Prostate gland (tissue), 2 donors: ENCODE measurements around the gene P2RY8. TPM values are rescaled to one million over a fixed set of nuclear protein-coding genes. Genes with fewer than 3 reads are reported as not detected.
A peak's percentile ranks its signal among the peaks of the same experiment; 100 is the strongest.

Experiments used
- DNase-seq: peaks from one replicate; pipeline ENCODE4 v3.0.0-alpha.2; 2019; ENCODE audit warnings: low spot score
- H3K27ac ChIP-seq, 2 donors: fragments of 200-600 bp; sonication (generic); 2 replicates each; pipeline ENCODE4 v1.5.1; 2017 to 2019
- H3K27me3 ChIP-seq: fragments of 200-600 bp; sonication (generic); replicated peaks from 2 replicates; pipeline ENCODE4 v1.5.1; 2019; ENCODE audit not compliant: insufficient read depth
- H3K36me3 ChIP-seq, 2 donors: fragments of 200-600 bp; sonication (generic); 1 replicate in 1 of 2; 2 replicates in 1 of 2; pipeline versions ENCODE4 v1.5.1 to v1.8.1; 2017 to 2019
- H3K4me1 ChIP-seq: fragments of 200-600 bp; sonication (generic); replicated peaks from 2 replicates; pipeline ENCODE4 v1.5.1; 2019
- H3K4me3 ChIP-seq, 2 donors: fragments of 200-600 bp; sonication (generic); 2 replicates each; pipeline ENCODE4 v1.5.1; 2017 to 2019
- H3K9me3 ChIP-seq: fragments of 200-600 bp; sonication (generic); 2 replicates; pipeline ENCODE4 v1.5.1; 2017
- POLR2A ChIP-seq: fragments of 450-650 bp; IDR thresholded peaks from one replicate; pipeline ENCODE4 v1.6.1; 2016; ENCODE audit warnings: antibody characterized with exemption, mild to moderate bottlenecking
- POLR2AphosphoS5 ChIP-seq: sonication (generic); formaldehyde crosslinking; IDR thresholded peaks from one replicate; pipeline ENCODE4 v1.6.1; 2017; ENCODE audit warnings: antibody characterized with exemption
- WGBS: methylation state at CpG from one replicate; pipeline ENCODE4 v1.1.5; 2018; 5-methylcytosine and 5-hydroxymethylcytosine counted together
- intact Hi-C: fragments of 100-400 bp; cut with DNase I; formaldehyde crosslinking; loops from one replicate; pipeline ENCODE4 v1.14.2; 2022
- total RNA-seq, 2 donors: library from RNA; depleted of rRNA; stranded (reverse); fragments of >200 nt; gene quantifications; one replicate each; pipeline ENCODE4 v1.1.0, GENCODE V29; 2016
- TF ChIP-seq, protein P1 (sequence below), 4 experiments: fragments of 200-600 bp in 2 of 4; fragments of 450-650 bp in 2 of 4; sonication (generic) in 2 of 4; IDR thresholded peaks; 1 replicate in 3 of 4; 2 replicates in 1 of 4; pipeline ENCODE4 v1.5.1; 2016 to 2019; ENCODE audit warnings: antibody characterized with exemption in 4 of 4, mild to moderate bottlenecking in 2 of 4, moderate library complexity in 2 of 4

The P2RY8 gene, protein sequence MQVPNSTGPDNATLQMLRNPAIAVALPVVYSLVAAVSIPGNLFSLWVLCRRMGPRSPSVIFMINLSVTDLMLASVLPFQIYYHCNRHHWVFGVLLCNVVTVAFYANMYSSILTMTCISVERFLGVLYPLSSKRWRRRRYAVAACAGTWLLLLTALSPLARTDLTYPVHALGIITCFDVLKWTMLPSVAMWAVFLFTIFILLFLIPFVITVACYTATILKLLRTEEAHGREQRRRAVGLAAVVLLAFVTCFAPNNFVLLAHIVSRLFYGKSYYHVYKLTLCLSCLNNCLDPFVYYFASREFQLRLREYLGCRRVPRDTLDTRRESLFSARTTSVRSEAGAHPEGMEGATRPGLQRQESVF
- total RNA-seq: 1 to 10 TPM in 1 of 2 donors, under 1 TPM in 1; 0.59 to 1.8 TPM

DNA sequence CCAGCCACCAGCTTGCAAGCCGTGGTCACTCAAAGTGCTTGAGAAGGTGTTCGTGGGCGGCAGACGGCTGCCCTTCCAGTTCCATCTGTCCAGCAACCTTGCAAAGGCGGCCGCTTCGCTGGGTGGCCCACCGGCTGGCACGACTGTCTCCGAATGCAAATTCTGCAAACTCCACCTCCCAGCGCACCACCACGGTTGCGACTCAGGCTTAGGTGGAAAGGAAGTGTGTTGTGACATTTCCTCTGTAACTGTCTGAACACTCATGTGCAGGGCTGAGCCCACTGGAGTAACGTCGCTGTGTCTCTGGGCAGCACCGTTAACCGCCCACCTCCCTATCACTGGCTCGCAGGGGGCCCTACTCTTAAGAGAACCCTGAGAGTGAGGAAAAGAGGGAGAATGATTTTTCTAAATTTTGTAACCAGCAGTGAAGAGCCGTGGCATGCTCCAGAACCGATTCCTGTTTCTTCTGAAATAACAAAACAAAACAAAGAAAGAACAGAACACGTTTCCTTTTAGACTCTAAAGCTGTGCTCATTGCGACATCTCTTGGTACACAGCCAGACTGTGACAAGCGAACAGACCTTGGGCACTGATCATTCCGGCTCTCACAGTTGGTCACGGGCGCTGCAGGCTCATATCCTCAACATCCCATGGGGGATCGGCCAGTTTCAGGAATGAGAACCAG is at the start of gene P2RY8:
Gene P2RY8 (minus strand): TSS at position 155 of the 685 bp plus-strand sequence. CDS start 70,627 bp downstream, outside the sequence.
- Histone ChIP-seq H3K27me3 (no peaks in the 10 kb centered on the region), H3K4me3 (peak within 1 kb of the TSS; percentile 2 to 10), H3K4me1 (no peaks in the 10 kb centered on the region), H3K27ac (peak within 1 kb of the TSS; percentile 5 to 12), H3K9me3 (no peaks in the 10 kb centered on the region), H3K36me3 (no peaks in the 10 kb centered on the region)
- 56% methylated on average over 27 of the region's 27 CpGs for WGBS
- TF ChIP-seq POLR2AphosphoS5: peak; percentile 3
- TF ChIP-seq, protein P1, sequence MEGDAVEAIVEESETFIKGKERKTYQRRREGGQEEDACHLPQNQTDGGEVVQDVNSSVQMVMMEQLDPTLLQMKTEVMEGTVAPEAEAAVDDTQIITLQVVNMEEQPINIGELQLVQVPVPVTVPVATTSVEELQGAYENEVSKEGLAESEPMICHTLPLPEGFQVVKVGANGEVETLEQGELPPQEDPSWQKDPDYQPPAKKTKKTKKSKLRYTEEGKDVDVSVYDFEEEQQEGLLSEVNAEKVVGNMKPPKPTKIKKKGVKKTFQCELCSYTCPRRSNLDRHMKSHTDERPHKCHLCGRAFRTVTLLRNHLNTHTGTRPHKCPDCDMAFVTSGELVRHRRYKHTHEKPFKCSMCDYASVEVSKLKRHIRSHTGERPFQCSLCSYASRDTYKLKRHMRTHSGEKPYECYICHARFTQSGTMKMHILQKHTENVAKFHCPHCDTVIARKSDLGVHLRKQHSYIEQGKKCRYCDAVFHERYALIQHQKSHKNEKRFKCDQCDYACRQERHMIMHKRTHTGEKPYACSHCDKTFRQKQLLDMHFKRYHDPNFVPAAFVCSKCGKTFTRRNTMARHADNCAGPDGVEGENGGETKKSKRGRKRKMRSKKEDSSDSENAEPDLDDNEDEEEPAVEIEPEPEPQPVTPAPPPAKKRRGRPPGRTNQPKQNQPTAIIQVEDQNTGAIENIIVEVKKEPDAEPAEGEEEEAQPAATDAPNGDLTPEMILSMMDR (IDR thresholded peaks at IDR 0.05): no peak
- no peak for DNase-seq
- intact Hi-C loops: no loop called here

DNA sequence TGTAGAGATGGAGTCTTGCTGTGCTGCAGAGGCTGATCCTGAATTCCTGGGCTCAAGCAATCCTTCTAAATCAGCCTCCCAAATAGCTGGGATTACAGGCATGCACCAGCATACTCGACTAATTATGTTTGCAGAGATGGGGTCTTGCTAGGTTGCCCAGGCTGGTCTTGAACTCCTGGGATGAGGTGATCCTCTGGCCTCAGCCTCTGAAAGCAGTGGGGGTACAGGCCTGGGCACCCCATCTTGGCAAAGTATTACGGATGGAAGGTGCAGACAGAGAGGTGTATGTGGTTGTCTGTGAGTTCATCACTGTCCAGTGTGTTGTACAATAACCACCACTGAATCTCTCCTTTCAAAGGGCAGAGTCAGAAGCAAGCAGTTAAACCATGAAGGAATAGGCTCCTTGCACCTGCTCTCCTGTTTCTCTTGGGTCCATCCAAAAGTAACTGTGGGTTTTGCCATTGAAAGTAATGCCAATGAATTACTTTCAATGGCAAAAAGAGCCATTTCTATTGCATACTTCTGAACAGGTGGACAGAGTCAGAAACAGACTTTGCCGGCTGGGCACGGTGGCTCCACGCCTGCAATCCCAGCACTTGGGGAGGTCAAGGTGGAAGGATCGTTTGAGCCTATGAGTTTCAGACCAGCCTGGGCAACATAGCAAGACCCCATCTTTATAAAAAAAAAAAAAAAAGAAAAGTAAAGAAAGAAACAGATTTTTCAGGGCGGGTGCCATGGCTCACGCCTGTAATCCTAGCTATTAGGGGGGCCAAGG is 47.4 kb upstream of the P2RY8 start:
- Histone ChIP-seq H3K27ac (no peak overlapping the region), H3K27me3 (no peaks in the 10 kb centered on the region), H3K9me3 (no peaks in the 10 kb centered on the region), H3K36me3 (no peaks in the 10 kb centered on the region), H3K4me3 (no peak overlapping the region), H3K4me1 (no peaks in the 10 kb centered on the region)
- WGBS: 90% methylated on average over 8 of the region's 8 CpGs
- no peak for DNase-seq
- intact Hi-C loops: no loop called here
- no peak for TF ChIP-seq POLR2A
- TF ChIP-seq, protein P1 (IDR thresholded peaks at IDR 0.05): no peak
- TF ChIP-seq POLR2AphosphoS5: no peak

DNA sequence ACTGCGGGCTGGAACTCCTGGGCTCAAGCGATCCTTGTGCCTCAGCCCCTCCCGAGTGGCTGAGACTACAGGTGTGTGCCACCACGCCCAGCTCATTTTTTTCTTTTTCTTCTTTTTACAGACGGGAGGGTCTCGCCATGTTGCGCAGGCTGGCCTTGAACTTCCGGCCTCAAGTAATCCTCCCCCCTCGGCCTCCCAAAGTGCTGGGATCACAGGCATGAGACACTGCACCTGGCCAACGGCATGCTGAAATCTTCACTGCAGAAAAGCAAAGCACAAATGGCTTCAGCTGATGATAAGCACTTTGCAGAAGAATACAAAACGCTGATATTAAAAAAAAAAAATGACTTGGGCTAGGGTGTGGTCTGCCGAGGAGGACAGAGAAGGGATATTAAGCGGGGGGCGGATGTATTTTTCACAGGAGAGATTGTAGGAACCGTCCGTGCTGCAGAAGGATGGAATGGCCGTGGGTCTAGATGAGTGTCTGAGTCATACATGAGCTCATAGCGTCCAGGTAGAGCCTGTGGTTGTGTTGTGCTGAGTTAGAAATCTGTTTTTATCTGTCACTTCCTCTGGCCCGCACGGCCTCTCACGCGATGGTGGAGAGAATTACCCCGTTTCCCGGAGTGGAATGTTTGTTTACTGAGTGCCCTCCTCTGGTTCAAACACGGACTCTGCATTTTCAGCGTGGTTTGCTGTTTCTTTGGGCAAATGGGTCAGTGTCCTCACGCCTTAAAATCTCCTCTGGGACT is 45.9 kb upstream of the P2RY8 start:
- H3K27me3 ChIP-seq: no peaks in the 10 kb centered on the region
- H3K36me3 ChIP-seq: no peaks in the 10 kb centered on the region
- no peaks in the 10 kb centered on the region for H3K9me3 ChIP-seq
- no peak overlapping the region for H3K4me3 ChIP-seq
- DNase-seq: no peak
- intact Hi-C loops: no loop called here
- no peaks in the 10 kb centered on the region for H3K4me1 ChIP-seq
- 53% methylated on average over 26 of the region's 27 CpGs for WGBS
- TF ChIP-seq, protein P1 (IDR thresholded peaks at IDR 0.05): no peak
- TF ChIP-seq POLR2AphosphoS5: no peak
- no peak for TF ChIP-seq POLR2A
- no peak overlapping the region for H3K27ac ChIP-seq

DNA sequence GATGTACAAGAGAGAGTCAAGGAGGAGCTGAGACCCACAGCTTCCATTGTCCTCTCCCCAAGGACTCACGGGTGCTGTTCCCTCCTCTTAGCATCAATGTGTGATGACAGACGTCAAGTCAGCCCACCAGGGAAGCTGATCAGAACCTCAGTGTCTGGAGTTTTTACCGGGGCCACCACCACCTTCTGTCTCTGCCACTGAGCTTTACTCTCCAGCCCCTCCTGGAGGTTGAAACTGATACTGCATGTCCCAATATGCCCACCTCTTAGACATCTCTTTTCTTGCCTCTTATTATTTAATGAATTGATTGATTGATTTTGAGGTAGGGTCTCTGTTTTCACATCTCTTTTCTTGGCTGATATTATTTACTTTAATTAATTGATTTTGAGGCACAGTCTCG is 44.1 kb upstream of the P2RY8 start:
- Histone ChIP-seq H3K27ac (no peak overlapping the region), H3K4me3 (no peak overlapping the region), H3K4me1 (no peaks in the 10 kb centered on the region), H3K9me3 (no peaks in the 10 kb centered on the region), H3K27me3 (no peaks in the 10 kb centered on the region), H3K36me3 (no peaks in the 10 kb centered on the region)
- WGBS: 37% methylated on average over 4 of the region's 4 CpGs
- TF ChIP-seq, protein P1 (IDR thresholded peaks at IDR 0.05): peak; percentile 9 to 59 (median 54)
- TF ChIP-seq POLR2A: no peak
- TF ChIP-seq POLR2AphosphoS5: no peak
- no peak for DNase-seq
- intact Hi-C loops: no loop called here
